Colonic mucosa (tissue), 4 donors: ENCODE measurements around the gene TXNDC5. TPM values are rescaled to one million over a fixed set of nuclear protein-coding genes. Genes with fewer than 3 reads are reported as not detected.

Source experiments
- DNase-seq: peaks from one replicate; pipeline ENCODE4 v3.0.0-alpha.2; 2020
- H3K27ac ChIP-seq: fragments of 200-600 bp; one replicate; pipeline ENCODE4 v1.8.0; 2021
- H3K27me3 ChIP-seq: fragments of 200-600 bp; one replicate; pipeline ENCODE4 v1.8.0; 2021
- H3K36me3 ChIP-seq: fragments of 200-600 bp; one replicate; pipeline ENCODE4 v1.8.0; 2021
- H3K4me1 ChIP-seq: fragments of 200-600 bp; one replicate; pipeline ENCODE4 v1.8.0; 2021; ENCODE audit warnings: mild to moderate bottlenecking
- H3K4me3 ChIP-seq: fragments of 200-600 bp; one replicate; pipeline ENCODE4 v1.8.0; 2021
- H3K9ac ChIP-seq, 2 donors: one replicate each; pipeline ENCODE4 v1.7.0; 2013; ENCODE audit warnings: control low read depth in 2 of 2, low read depth in 2 of 2, low read length in 2 of 2
- H3K9me3 ChIP-seq: fragments of 200-600 bp; one replicate; pipeline ENCODE4 v1.8.0; 2021
- CTCF ChIP-seq: fragments of 200-600 bp; IDR thresholded peaks from one replicate; pipeline ENCODE4 v1.8.0; 2022; ENCODE audit warnings: antibody characterized with exemption, mild to moderate bottlenecking
- intact Hi-C: fragments of 100-400 bp; cut with DNase I; formaldehyde crosslinking; loops from one replicate; pipeline ENCODE4 v1.14.1; 2022
- total RNA-seq, 2 donors: library from RNA; stranded (reverse); fragmentation: NEBNext Ultra II Directional in 1 of 2; extraction: Animal tissue kit (Norgen Biotek cat#: 25700) in 1 of 2; gene quantifications; one replicate each; pipeline ENCODE4 v1.2.1, GENCODE V29; 2021
- donor health status: healthy.
- donor health status: DM: no; HTN: no; CAD: no.
- donor health status: DM: no; HTN: no; CAD: no.

The TXNDC5 gene
- total RNA-seq, 2 donors from 2014 or later, result 82.2 to 126 TPM

- H3K36me3 ChIP-seq, result no peaks in the 10 kb centered on the region
- H3K4me3 ChIP-seq, result no peak overlapping the region
- no peak for DNase-seq
- intact Hi-C loops, result no loop called here
- no peak overlapping the region for H3K9ac ChIP-seq
- TF ChIP-seq CTCF, result no peak
- no peaks in the 10 kb centered on the region for H3K4me1 ChIP-seq
- H3K27me3 ChIP-seq, result no peaks in the 10 kb centered on the region
- no peak overlapping the region for H3K27ac ChIP-seq
- no peaks in the 10 kb centered on the region for H3K9me3 ChIP-seq
Observed at GRCh38 chr6:7859591-7859990, 51.0 kb downstream of the TXNDC5 start.

DNA sequence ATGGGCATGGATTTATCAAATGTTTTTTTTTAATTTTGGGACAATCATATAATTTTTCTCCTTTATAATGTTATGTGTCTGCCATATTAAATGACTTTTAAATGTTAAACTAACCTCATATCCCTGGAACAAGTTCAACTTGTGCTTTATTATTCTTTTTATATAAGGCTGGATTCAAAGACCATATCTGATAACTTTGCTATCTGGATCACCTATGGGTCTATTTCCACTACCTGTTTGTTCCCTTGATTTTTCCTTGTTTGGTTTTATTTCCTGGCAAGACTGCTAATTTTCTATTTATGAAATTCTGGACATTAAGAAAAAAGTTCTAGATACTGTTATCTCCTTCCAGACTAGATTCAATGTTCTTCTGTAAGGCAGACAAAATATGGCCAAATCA, 58.8 kb downstream of the TXNDC5 start:
- H3K4me3 ChIP-seq, result no peak overlapping the region
- TF ChIP-seq CTCF, result no peak
- H3K27ac ChIP-seq, result no peak overlapping the region
- no peaks in the 10 kb centered on the region for H3K4me1 ChIP-seq
- intact Hi-C loops, result no loop called here
- H3K27me3 ChIP-seq, result no peaks in the 10 kb centered on the region
- H3K9ac ChIP-seq, result no peak overlapping the region
- DNase-seq, result no peak
- H3K36me3 ChIP-seq, result no peaks in the 10 kb centered on the region
- no peaks in the 10 kb centered on the region for H3K9me3 ChIP-seq

GRCh38 chr6:7848229-7848628, 62.4 kb downstream of the TXNDC5 start:
- Histone ChIP-seq H3K27ac (no peak overlapping the region), H3K9ac (no peak overlapping the region), H3K36me3 (no peaks in the 10 kb centered on the region), H3K9me3 (no peaks in the 10 kb centered on the region), H3K4me3 (no peak overlapping the region), H3K27me3 (no peaks in the 10 kb centered on the region), H3K4me1 (no peaks in the 10 kb centered on the region)
- intact Hi-C loops, result no loop called here
- DNase-seq, result no peak
- TF ChIP-seq CTCF, result no peak

DNA sequence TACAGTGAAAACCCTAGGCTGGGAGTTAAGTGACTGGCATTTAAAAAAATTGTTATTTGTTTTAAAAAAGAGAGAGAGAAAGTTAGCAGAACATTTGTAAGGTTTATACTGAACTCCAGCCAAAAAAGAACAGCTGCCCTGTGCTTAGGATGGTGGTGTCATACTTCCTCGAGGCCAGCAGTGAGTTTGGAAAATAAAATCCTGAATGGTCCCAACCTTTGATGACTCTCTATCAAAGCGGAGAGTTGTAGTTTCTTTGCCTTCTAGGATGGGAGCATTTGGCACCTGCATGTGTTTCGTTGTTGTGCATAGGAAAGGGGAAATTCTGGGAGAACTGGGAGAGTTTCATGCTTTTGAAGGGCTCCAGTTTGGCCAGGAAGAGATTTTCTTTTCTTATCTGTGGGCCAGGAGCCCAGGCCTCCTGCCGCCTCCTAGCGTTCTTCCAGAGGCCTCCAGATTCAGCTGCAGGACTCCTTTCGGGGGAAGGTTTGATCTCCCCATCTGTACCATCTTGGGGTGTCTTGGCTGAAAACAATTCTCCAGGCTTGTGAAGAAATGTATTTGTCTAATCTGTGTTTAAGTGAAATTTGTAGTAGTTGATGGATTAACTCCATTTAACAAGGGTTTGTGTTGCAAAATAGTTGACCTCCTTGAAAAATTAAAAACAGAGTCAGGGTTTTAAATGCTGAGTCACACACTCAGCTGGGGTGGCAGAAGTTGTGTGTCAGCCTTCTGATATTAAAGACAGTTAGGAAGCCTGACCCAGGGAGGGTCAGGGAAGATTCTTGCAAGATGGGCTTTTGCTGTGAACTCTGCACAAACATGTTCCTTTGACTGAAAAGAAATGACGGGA, 63.4 kb downstream of the TXNDC5 start:
- DNase-seq, result no peak
- Histone ChIP-seq H3K27me3 (no peaks in the 10 kb centered on the region), H3K4me3 (no peak overlapping the region), H3K27ac (no peak overlapping the region), H3K9ac (no peak overlapping the region), H3K4me1 (no peaks in the 10 kb centered on the region), H3K36me3 (no peaks in the 10 kb centered on the region), H3K9me3 (no peaks in the 10 kb centered on the region)
- TF ChIP-seq CTCF, result no peak
- intact Hi-C loops, result no loop called here

DNA sequence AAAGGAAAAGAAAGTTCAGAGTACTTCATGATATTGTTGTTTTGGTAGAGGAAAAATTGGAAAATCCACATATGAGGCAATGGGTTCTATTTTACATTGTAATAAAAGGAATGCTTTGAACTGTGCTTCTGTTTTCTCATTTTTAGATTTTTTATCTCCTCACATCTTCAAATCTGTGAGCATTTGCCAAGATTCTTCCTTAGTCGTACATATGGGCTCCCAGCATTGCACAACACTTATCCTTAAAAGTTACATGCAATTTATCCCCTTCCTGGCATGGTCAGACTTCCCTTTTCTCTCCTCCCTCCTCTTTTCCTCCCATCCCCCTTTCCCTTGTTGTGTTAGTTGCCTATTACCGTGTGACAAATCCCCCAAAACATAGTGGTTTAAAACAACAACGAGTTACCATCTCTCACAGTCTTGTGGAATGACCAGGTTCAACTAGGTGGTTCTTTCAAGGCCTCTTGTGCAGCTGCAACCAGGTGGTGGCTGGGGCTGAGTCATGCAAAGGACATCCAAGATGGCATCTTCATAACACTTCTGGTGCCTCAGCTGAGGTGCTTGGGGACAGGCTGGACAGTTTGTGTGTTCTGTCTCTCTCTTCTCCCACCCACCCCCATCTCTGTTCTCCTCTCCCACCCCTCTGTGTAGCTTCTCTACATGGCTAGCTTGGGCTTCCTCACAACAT, 68.7 kb downstream of the TXNDC5 start:
- no peak overlapping the region for H3K9ac ChIP-seq
- intact Hi-C loops, result no loop called here
- H3K9me3 ChIP-seq, result no peaks in the 10 kb centered on the region
- H3K4me1 ChIP-seq, result no peaks in the 10 kb centered on the region
- no peak for TF ChIP-seq CTCF
- no peaks in the 10 kb centered on the region for H3K36me3 ChIP-seq
- no peak overlapping the region for H3K4me3 ChIP-seq
- no peak for DNase-seq
- H3K27ac ChIP-seq, result no peak overlapping the region
- no peaks in the 10 kb centered on the region for H3K27me3 ChIP-seq
